Effector memory CD8-positive, alpha-beta T cell (primary cell): ENCODE data around the gene SPATA21.

Experiments
- ATAC-seq: fragments of 150-1000 bp; cut with Tn5 transposase; replicated peaks from 2 replicates; pipeline ENCODE4 v1.10.0; 2021; ENCODE audit warnings: mild to moderate bottlenecking, moderate library complexity
- DNase-seq, 3 experiments: peaks; one replicate each; pipeline ENCODE4 v3.0.0; 2021
- H3K27ac Mint-ChIP-seq, 2 donors: one replicate each; pipeline ENCODE4 v1.8.0; 2022; ENCODE audit warnings: mild to moderate bottlenecking in 2 of 2, mixed read lengths in 2 of 2, moderate library complexity in 2 of 2
- H3K27me3 Mint-ChIP-seq, 2 donors: one replicate each; pipeline ENCODE4 v1.8.0; 2022; ENCODE audit warnings: mixed read lengths in 2 of 2
- H3K36me3 Mint-ChIP-seq: one replicate; pipeline ENCODE4 v1.8.0; 2022; ENCODE audit warnings: mild to moderate bottlenecking, moderate library complexity, mixed read lengths; ENCODE audit not compliant: insufficient read depth
- H3K4me1 Mint-ChIP-seq, 2 donors: one replicate each; pipeline ENCODE4 v1.8.0; 2022; ENCODE audit warnings: low read depth in 2 of 2, mixed read lengths in 2 of 2
- H3K4me3 Mint-ChIP-seq, 2 donors: one replicate each; pipeline ENCODE4 v1.8.0; 2022; ENCODE audit warnings: mild to moderate bottlenecking in 2 of 2, mixed read lengths in 2 of 2, moderate library complexity in 2 of 2
- H3K9me3 Mint-ChIP-seq, 2 donors: one replicate each; pipeline ENCODE4 v1.8.0; 2022; ENCODE audit warnings: mixed read lengths in 2 of 2

SPATA21 gene

DNA sequence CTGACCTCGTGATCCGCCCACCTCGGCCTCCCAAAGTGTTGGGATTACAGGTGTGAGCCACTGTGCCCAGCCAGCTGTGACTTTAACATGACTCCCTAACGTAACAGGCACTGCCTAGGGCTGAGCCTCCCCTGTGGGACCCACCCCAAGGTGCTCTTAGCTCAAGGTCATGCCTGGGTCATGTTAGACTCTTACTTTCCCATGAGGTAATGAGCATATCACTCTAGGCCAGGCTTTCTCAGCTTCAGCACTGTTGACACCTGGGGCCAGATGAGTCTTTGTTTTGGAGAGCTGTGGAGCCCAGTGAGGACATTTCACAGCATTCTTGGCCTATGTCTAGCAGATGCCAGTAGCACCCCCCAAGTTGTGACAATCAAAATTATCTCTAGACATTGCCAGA is 7.8 kb upstream of the SPATA21 start:
- ATAC-seq (no peak), DNase-seq (no peak)
- no peaks in the 10 kb centered on the region for H3K9me3 Mint-ChIP-seq
- H3K36me3 Mint-ChIP-seq = peaks cover 87% of the 10 kb centered on the region
- H3K4me1 Mint-ChIP-seq = peaks cover 41 to 48% of the 10 kb centered on the region in 2 donors
- no peak overlapping the region for H3K4me3 Mint-ChIP-seq
- H3K27me3 Mint-ChIP-seq = no peaks in the 10 kb centered on the region
- H3K27ac Mint-ChIP-seq = no peak overlapping the region

GRCh38 chr1:16443975-16444770 is 6.9 kb upstream of the SPATA21 start:
- peaks cover 80% of the 10 kb centered on the region for H3K36me3 Mint-ChIP-seq

GRCh38 chr1:16442941-16443340 is 5.7 kb upstream of the SPATA21 start:
- no peaks in the 10 kb centered on the region for H3K9me3 Mint-ChIP-seq
- no peaks in the 10 kb centered on the region for H3K27me3 Mint-ChIP-seq
- peaks cover 70% of the 10 kb centered on the region for H3K36me3 Mint-ChIP-seq
- peaks cover 29 to 34% of the 10 kb centered on the region in 2 donors for H3K4me1 Mint-ChIP-seq
- ATAC-seq (no peak), DNase-seq (no peak)
- H3K27ac Mint-ChIP-seq = peak overlapping the region; percentile 82 to 97
- H3K4me3 Mint-ChIP-seq = peak overlapping the region; percentile 94 to 95

More at GRCh38 chr1:16443975-16444770, 6.9 kb upstream of the SPATA21 start:
- no peak for ATAC-seq
- peaks cover 34 to 44% of the 10 kb centered on the region in 2 donors for H3K4me1 Mint-ChIP-seq
- H3K27me3 Mint-ChIP-seq = no peaks in the 10 kb centered on the region
- H3K4me3 Mint-ChIP-seq = no peak overlapping the region
- DNase-seq = no peak
- H3K27ac Mint-ChIP-seq = peak overlapping the region; percentile 23 to 82
- no peaks in the 10 kb centered on the region for H3K9me3 Mint-ChIP-seq

- H3K27ac Mint-ChIP-seq = peak overlapping the region; percentile 94 to 97
- no peaks in the 10 kb centered on the region for H3K27me3 Mint-ChIP-seq
- peaks cover 64% of the 10 kb centered on the region for H3K36me3 Mint-ChIP-seq
- DNase-seq = no peak
- H3K4me1 Mint-ChIP-seq = peaks cover 27 to 31% of the 10 kb centered on the region in 2 donors
- H3K4me3 Mint-ChIP-seq = peak overlapping the region; percentile 94 to 95
- ATAC-seq = no peak
- H3K9me3 Mint-ChIP-seq = no peaks in the 10 kb centered on the region
These were observed 5.0 kb upstream of the SPATA21 start for GRCh38 chr1:16442265-16442664.

GRCh38 chr1:16441282-16441665 is 4.0 kb upstream of the SPATA21 start:
- Mint-ChIP-seq H3K27me3 (no peaks in the 10 kb centered on the region), H3K4me1 (peaks cover 27 to 29% of the 10 kb centered on the region in 2 donors), H3K4me3 (peak overlapping the region; percentile 94 to 95), H3K27ac (peak overlapping the region; percentile 94 to 97), H3K9me3 (no peaks in the 10 kb centered on the region), H3K36me3 (peaks cover 54% of the 10 kb centered on the region)
- DNase-seq = no peak
- ATAC-seq = peak; percentile 22

- Mint-ChIP-seq H3K4me1 (peaks cover 27 to 29% of the 10 kb centered on the region in 2 donors), H3K9me3 (no peaks in the 10 kb centered on the region), H3K36me3 (peaks cover 48% of the 10 kb centered on the region), H3K4me3 (peak within 1 kb of the TSS; percentile 94 to 95), H3K27ac (peak within 1 kb of the TSS; percentile 94 to 97), H3K27me3 (no peaks in the 10 kb centered on the region)
- DNase-seq (peak; percentile 93 to 94 (median 93)), ATAC-seq (peak; percentile 87)
These were observed 3.5 kb upstream of the SPATA21 start, which contains the start of gene NECAP2 for GRCh38 chr1:16440470-16441281. Gene NECAP2, plus strand, starts transcription at chr1:16440724. Its CDS starts 38 bp downstream, at chr1:16440762.

DNA sequence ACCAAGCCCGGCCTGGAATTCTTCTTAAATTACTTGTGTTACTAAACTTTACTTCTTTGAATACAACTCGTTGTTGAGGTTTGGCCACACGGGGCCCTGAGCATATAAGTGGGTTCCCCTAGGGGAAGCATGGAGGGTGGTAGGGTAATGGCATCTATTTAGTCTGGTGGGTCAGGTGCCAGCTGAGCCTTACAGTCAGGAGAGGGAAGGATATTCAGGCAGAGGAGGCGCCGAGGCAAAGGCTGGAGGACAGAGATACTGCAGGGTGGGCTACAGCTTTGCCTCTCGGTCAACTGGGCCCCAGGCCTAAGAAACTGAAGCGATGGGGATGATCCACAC is 2.9 kb upstream of the SPATA21 start:
- no peaks in the 10 kb centered on the region for H3K9me3 Mint-ChIP-seq
- DNase-seq (peak in 2 of 3 experiments; percentile 2 to 5), ATAC-seq (peak; percentile 2)
- peak overlapping the region; percentile 94 to 97 for H3K27ac Mint-ChIP-seq
- peak overlapping the region; percentile 94 to 95 for H3K4me3 Mint-ChIP-seq
- peaks cover 42% of the 10 kb centered on the region for H3K36me3 Mint-ChIP-seq
- H3K27me3 Mint-ChIP-seq = peaks cover 0 to 6% of the 10 kb centered on the region in 2 donors
- H3K4me1 Mint-ChIP-seq = peaks cover 27 to 29% of the 10 kb centered on the region in 2 donors

GRCh38 chr1:16438924-16439323 is 1.7 kb upstream of the SPATA21 start:
- Mint-ChIP-seq H3K27ac (no peak overlapping the region), H3K36me3 (peaks cover 31% of the 10 kb centered on the region), H3K9me3 (no peaks in the 10 kb centered on the region), H3K27me3 (peaks cover 0 to 7% of the 10 kb centered on the region in 2 donors), H3K4me1 (peaks cover 23% of the 10 kb centered on the region in 2 donors), H3K4me3 (peak overlapping the region; percentile 0 to 95)
- ATAC-seq (no peak), DNase-seq (no peak)

- H3K36me3 Mint-ChIP-seq = peaks cover 27% of the 10 kb centered on the region
- peaks cover 20 to 21% of the 10 kb centered on the region in 2 donors for H3K4me1 Mint-ChIP-seq
- no peaks in the 10 kb centered on the region for H3K9me3 Mint-ChIP-seq
- ATAC-seq (no peak), DNase-seq (no peak)
- H3K27me3 Mint-ChIP-seq = peaks cover 0 to 11% of the 10 kb centered on the region in 2 donors
- H3K4me3 Mint-ChIP-seq = no peak overlapping the region
- H3K27ac Mint-ChIP-seq = no peak overlapping the region
These were observed 1.3 kb upstream of the SPATA21 start for GRCh38 chr1:16438516-16438915.

DNA sequence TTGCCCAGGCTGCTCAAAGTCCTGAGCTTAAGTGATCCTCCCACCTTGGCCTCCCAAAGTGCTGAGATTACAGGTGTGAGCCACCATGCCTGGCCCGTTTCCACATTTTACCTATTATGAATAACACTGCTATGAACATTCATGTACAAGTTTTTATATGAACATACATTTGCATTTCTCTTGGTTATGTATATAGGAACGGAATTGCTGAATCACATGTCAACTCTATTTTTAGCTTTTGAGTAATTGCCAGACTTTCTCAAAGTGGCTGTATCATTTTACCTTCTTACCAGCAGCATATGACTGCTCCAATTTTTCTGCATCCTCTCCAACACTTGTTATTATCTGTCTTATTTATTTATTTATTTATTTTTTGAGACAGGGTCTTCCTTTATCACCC is 2.7 kb downstream of the SPATA21 start:
- Mint-ChIP-seq H3K4me3 (no peak overlapping the region), H3K27me3 (peaks cover 0 to 36% of the 10 kb centered on the region in 2 donors), H3K27ac (no peak overlapping the region), H3K4me1 (no peaks in the 10 kb centered on the region), H3K9me3 (no peaks in the 10 kb centered on the region), H3K36me3 (no peaks in the 10 kb centered on the region)
- DNase-seq (no peak), ATAC-seq (no peak)

- Mint-ChIP-seq H3K27ac (no peak overlapping the region), H3K36me3 (no peaks in the 10 kb centered on the region), H3K4me3 (no peak overlapping the region), H3K4me1 (no peaks in the 10 kb centered on the region), H3K9me3 (no peaks in the 10 kb centered on the region), H3K27me3 (peaks cover 0 to 36% of the 10 kb centered on the region in 2 donors)
- no peak for DNase-seq
- no peak for ATAC-seq
These were observed 3.2 kb downstream of the SPATA21 start for GRCh38 chr1:16434007-16434406.

DNA sequence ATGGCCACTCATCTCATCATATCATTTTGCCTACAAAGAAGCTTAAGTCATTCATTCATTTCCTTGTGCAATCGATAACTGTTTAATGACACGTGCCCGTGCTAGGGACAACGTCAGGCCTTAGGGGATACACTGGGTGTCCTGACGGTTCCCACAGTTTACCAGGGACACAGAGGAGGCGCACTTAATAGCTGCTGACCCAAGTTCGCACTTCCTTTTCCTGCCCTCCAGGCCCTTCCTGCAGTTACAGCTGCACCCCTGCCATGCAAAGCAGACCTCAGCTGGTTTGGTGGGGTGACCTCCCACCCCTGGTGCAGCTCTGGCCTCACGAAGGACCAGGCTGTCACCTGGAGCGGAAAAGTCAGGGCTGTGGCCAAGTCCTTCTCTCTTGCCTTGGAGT is 4.2 kb downstream of the SPATA21 start:
- DNase-seq (no peak), ATAC-seq (no peak)
- no peaks in the 10 kb centered on the region for H3K4me1 Mint-ChIP-seq
- H3K27ac Mint-ChIP-seq = no peak overlapping the region
- H3K9me3 Mint-ChIP-seq = no peaks in the 10 kb centered on the region
- no peaks in the 10 kb centered on the region for H3K36me3 Mint-ChIP-seq
- no peak overlapping the region for H3K4me3 Mint-ChIP-seq
- H3K27me3 Mint-ChIP-seq = peaks cover 0 to 36% of the 10 kb centered on the region in 2 donors

- H3K4me1 Mint-ChIP-seq = no peaks in the 10 kb centered on the region
- H3K36me3 Mint-ChIP-seq = no peaks in the 10 kb centered on the region
- ATAC-seq (no peak), DNase-seq (no peak)
- H3K4me3 Mint-ChIP-seq = no peak overlapping the region
- peaks cover 0 to 35% of the 10 kb centered on the region in 2 donors for H3K27me3 Mint-ChIP-seq
- H3K27ac Mint-ChIP-seq = no peak overlapping the region
- H3K9me3 Mint-ChIP-seq = no peaks in the 10 kb centered on the region
These were observed 6.6 kb downstream of the SPATA21 start for GRCh38 chr1:16430606-16431005.
